Calu3 (cell line): ENCODE measurements around the gene TBL1X. TPM values are rescaled to one million over a fixed set of nuclear protein-coding genes. Genes with fewer than 3 reads are reported as not detected.

ENCODE experiments used
- BruUV-seq: library from RNA; stranded (reverse); fragments of 400-500 nt; replicated peaks from 2 replicates; lab custom pipeline; 2021; lab: Mats Ljungman, UMichigan
- CTCF ChIA-PET: fragments of 300-600 bp; sonication (Branson Sonifier 250); formaldehyde crosslinking; loops from one replicate; lab custom pipeline; 2022; ENCODE audit warnings: antibody characterized with exemption; lab: Charles Lee
- DNase-seq: peaks from one replicate; pipeline ENCODE4 v3.0.0; 2022
- H3K27ac Mint-ChIP-seq: one replicate; pipeline ENCODE4 v1.8.0; 2022; ENCODE audit warnings: mixed read lengths; ENCODE audit not compliant: unreplicated experiment
- H3K27me3 Mint-ChIP-seq: one replicate; pipeline ENCODE4 v1.8.0; 2022; ENCODE audit warnings: mixed read lengths; ENCODE audit not compliant: unreplicated experiment
- H3K36me3 Mint-ChIP-seq: one replicate; pipeline ENCODE4 v1.8.0; 2022; ENCODE audit warnings: mild to moderate bottlenecking, moderate library complexity, mixed read lengths; ENCODE audit not compliant: insufficient read depth, unreplicated experiment
- H3K4me1 Mint-ChIP-seq: one replicate; pipeline ENCODE4 v1.8.0; 2022; ENCODE audit warnings: mild to moderate bottlenecking, low read depth, mixed read lengths; ENCODE audit not compliant: unreplicated experiment
- H3K4me3 Mint-ChIP-seq: one replicate; pipeline ENCODE4 v1.8.0; 2022; ENCODE audit warnings: mild to moderate bottlenecking, low read depth, moderate library complexity, mixed read lengths; ENCODE audit not compliant: unreplicated experiment
- H3K9me3 Mint-ChIP-seq: one replicate; pipeline ENCODE4 v1.8.0; 2022; ENCODE audit warnings: low read depth, mixed read lengths; ENCODE audit not compliant: unreplicated experiment
- intact Hi-C: fragments of 100-400 bp; cut with micrococcal nuclease; formaldehyde crosslinking; loops from one replicate; pipeline ENCODE4 v1.10.0; 2022; ENCODE audit not compliant: unreplicated experiment
- total RNA-seq: library from RNA; stranded (reverse); gene quantifications from 2 replicates; pipeline ENCODE4 v1.2.3, GENCODE V29; 2022
- TF ChIP-seq, protein P1 (sequence below): fragments of 200-600 bp; IDR thresholded peaks from one replicate; pipeline ENCODE4 v1.8.0; 2022; ENCODE audit warnings: antibody characterized with exemption; ENCODE audit not compliant: unreplicated experiment

TBL1X gene
- total RNA-seq, 1 experiment from 2014 or later: 25.0 TPM

DNA sequence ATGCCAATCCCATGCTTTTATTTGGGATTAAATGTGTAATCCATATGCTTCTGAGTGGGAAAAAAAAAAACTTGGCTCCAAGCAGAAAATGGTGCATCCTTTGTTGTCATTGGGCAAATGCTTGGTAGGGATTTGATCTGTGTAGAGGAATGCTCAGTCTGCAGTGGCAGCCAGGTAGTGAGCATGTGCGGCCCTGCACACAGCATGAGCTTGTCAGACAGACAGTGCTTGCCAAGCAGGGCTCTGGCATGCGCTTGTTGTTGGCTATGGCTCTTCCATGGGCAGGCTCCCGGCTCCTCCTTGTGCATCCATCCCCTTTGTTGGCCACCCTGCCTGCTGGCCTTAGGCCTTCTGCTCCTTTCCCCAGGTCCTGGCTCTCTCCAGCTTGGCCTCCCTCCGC is 170.5 kb downstream of the TBL1X start:
- no peak overlapping the region for H3K4me3 Mint-ChIP-seq
- H3K4me1 Mint-ChIP-seq: no peaks in the 10 kb centered on the region
- H3K27me3 Mint-ChIP-seq: no peaks in the 10 kb centered on the region
- H3K27ac Mint-ChIP-seq: no peak overlapping the region
- CTCF ChIA-PET: no interaction called here
- BruUV-seq: no TSS peak
- H3K9me3 Mint-ChIP-seq: no peaks in the 10 kb centered on the region
- TF ChIP-seq, protein P1, sequence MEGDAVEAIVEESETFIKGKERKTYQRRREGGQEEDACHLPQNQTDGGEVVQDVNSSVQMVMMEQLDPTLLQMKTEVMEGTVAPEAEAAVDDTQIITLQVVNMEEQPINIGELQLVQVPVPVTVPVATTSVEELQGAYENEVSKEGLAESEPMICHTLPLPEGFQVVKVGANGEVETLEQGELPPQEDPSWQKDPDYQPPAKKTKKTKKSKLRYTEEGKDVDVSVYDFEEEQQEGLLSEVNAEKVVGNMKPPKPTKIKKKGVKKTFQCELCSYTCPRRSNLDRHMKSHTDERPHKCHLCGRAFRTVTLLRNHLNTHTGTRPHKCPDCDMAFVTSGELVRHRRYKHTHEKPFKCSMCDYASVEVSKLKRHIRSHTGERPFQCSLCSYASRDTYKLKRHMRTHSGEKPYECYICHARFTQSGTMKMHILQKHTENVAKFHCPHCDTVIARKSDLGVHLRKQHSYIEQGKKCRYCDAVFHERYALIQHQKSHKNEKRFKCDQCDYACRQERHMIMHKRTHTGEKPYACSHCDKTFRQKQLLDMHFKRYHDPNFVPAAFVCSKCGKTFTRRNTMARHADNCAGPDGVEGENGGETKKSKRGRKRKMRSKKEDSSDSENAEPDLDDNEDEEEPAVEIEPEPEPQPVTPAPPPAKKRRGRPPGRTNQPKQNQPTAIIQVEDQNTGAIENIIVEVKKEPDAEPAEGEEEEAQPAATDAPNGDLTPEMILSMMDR: no peak
- no peaks in the 10 kb centered on the region for H3K36me3 Mint-ChIP-seq
- intact Hi-C loops: no loop called here
- no peak for DNase-seq

DNA sequence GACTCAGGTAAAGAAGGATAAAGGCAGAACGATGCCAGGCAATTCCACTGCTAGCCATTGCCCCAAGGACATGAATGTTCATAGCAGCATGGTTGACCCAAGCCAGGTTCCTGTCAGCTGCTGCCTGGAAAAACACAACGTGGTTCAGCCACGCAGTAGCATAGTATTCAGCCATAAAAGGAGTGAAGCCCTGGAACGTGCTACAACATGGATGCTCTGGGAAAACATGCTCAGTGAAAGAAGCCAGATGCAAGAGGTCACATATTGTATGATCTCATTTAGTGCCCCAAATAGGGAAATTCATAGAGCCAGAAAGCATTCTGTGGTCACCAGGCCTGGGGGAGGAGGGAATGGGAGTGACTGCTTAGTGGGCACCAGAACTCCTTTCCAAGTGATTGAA is 170.9 kb downstream of the TBL1X start:
- TF ChIP-seq, protein P1: no peak
- no peaks in the 10 kb centered on the region for H3K9me3 Mint-ChIP-seq
- H3K36me3 Mint-ChIP-seq: no peaks in the 10 kb centered on the region
- BruUV-seq: no TSS peak
- CTCF ChIA-PET: no interaction called here
- no peak for DNase-seq
- intact Hi-C loops: no loop called here
- H3K27ac Mint-ChIP-seq: no peak overlapping the region
- H3K4me1 Mint-ChIP-seq: no peaks in the 10 kb centered on the region
- H3K27me3 Mint-ChIP-seq: no peaks in the 10 kb centered on the region
- H3K4me3 Mint-ChIP-seq: no peak overlapping the region

DNA sequence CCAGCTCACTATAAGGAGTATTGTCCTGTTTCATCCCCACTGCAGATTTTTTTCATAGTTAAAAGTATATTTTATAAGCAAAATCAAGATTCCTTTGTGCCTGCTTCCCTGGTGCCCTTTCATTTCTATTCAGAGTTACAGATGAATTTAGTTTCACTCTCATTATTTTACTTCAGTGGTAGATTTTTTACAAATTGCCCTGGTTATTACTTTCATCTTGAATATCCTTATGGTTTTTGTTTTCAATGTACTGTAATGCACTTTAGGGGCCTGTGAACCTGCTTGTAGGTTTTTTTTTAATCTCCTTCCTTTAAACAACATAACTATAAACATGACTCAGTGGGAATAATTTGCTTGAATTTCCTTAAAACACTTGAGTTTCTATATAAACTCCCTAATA is 174.0 kb downstream of the TBL1X start:
- DNase-seq: no peak
- TF ChIP-seq, protein P1: no peak
- no TSS peak for BruUV-seq
- Mint-ChIP-seq H3K4me1 (no peaks in the 10 kb centered on the region), H3K36me3 (no peaks in the 10 kb centered on the region), H3K9me3 (no peaks in the 10 kb centered on the region), H3K27ac (no peak overlapping the region), H3K27me3 (no peaks in the 10 kb centered on the region), H3K4me3 (no peak overlapping the region)
- intact Hi-C loops: no loop called here
- CTCF ChIA-PET: no interaction called here

DNA sequence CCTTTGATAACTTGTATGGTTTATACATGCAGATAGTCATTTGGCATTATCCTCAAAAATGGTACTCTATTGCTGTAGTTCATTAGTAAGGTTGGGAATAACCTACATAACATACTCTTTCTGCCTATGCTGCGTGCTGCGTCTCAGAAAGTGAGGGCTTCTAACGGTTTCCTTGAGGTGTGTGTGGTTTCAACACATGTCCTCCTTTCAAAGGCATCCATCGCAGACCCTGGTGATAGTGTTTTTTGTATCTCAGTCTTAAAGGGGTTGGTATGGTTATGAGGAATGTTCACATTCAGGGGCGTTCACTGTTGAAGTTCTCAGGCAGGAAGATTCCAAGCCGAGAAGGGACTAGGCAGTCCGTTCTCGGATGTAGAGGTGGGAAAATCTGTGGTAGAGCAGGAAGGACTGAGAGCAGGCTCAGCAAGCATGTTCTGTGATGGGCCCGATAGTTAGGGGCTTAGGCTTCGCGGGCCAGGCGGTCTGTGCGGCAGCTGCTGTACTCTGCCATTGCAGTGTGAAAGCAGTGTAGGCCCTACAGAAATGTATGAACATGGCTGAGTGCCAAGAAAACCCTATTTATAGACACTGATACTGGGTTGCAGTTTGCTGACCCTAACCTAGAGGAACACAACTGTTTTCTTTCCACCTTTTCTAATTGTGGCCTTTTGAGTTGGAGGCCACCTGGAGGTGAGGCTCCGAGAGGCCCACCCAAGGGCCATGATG is 177.6 kb downstream of the TBL1X start:
- Mint-ChIP-seq H3K9me3 (no peaks in the 10 kb centered on the region), H3K27ac (no peak overlapping the region), H3K4me3 (no peak overlapping the region), H3K4me1 (no peaks in the 10 kb centered on the region), H3K36me3 (no peaks in the 10 kb centered on the region), H3K27me3 (no peaks in the 10 kb centered on the region)
- intact Hi-C loops: no loop called here
- CTCF ChIA-PET: no interaction called here
- DNase-seq: no peak
- BruUV-seq: no TSS peak
- TF ChIP-seq, protein P1: no peak
